Measurements from ENCODE around the gene THBS1. TPM values are rescaled to one million over a fixed set of nuclear protein-coding genes. Genes with fewer than 3 reads are reported as not detected.
A peak's percentile ranks its signal among the peaks of the same experiment; 100 is the strongest.

The THBS1 gene
- polyA plus RNA-seq, 2 donors = 6.8 to 20.4 TPM

- no peaks in the 10 kb centered on the region for H3K4me1 ChIP-seq (ENCODE audit: control insufficient read depth in 2 of 2, insufficient read depth in 2 of 2, low read length in 1 of 2)
- no peaks in the 10 kb centered on the region for H3K27me3 ChIP-seq (ENCODE audit: control insufficient read depth in 1 of 2, insufficient read depth in 2 of 2, low read length in 2 of 2)
- H3K4me3 ChIP-seq (ENCODE audit: low read depth in 1 of 2, low read length in 2 of 2) = no peak overlapping the region
- H3K9me3 ChIP-seq (ENCODE audit: control insufficient read depth in 2 of 2, insufficient read depth in 1 of 2, low read depth in 1 of 2, low read length in 1 of 2) = no peaks in the 10 kb centered on the region
- 84 to 87% methylated on average over 4 of the region's 4 CpGs for WGBS, 2 donors
- H3K36me3 ChIP-seq (ENCODE audit: control insufficient read depth in 2 of 2, insufficient read depth in 2 of 2, low read length in 1 of 2) = no peaks in the 10 kb centered on the region
- no peak overlapping the region for H3K27ac ChIP-seq (ENCODE audit: low read depth in 2 of 2, low read length in 1 of 2)
Measured at GRCh38 chr15:39564972-39565665, 15.8 kb upstream of the THBS1 start.

- Histone ChIP-seq H3K4me1 (ENCODE audit: control insufficient read depth in 2 of 2, insufficient read depth in 2 of 2, low read length in 1 of 2) (no peaks in the 10 kb centered on the region), H3K27ac (ENCODE audit: low read depth in 2 of 2, low read length in 1 of 2) (no peak overlapping the region), H3K27me3 (ENCODE audit: control insufficient read depth in 1 of 2, insufficient read depth in 2 of 2, low read length in 2 of 2) (no peaks in the 10 kb centered on the region), H3K4me3 (ENCODE audit: low read depth in 1 of 2, low read length in 2 of 2) (no peak overlapping the region), H3K36me3 (ENCODE audit: control insufficient read depth in 2 of 2, insufficient read depth in 2 of 2, low read length in 1 of 2) (no peaks in the 10 kb centered on the region), H3K9me3 (ENCODE audit: control insufficient read depth in 2 of 2, insufficient read depth in 1 of 2, low read depth in 1 of 2, low read length in 1 of 2) (no peaks in the 10 kb centered on the region)
- 77 to 91% methylated on average over 2 of the region's 2 CpGs for WGBS, 2 donors
Measured at GRCh38 chr15:39565851-39566250, 15.0 kb upstream of the THBS1 start.

GRCh38 chr15:39573287-39573686 is 7.6 kb upstream of the THBS1 start:
- H3K27ac ChIP-seq (ENCODE audit: low read depth in 2 of 2, low read length in 1 of 2) = no peak overlapping the region
- no peaks in the 10 kb centered on the region for H3K9me3 ChIP-seq (ENCODE audit: control insufficient read depth in 2 of 2, insufficient read depth in 1 of 2, low read depth in 1 of 2, low read length in 1 of 2)
- H3K4me3 ChIP-seq (ENCODE audit: low read depth in 1 of 2, low read length in 2 of 2) = no peak overlapping the region
- H3K27me3 ChIP-seq (ENCODE audit: control insufficient read depth in 1 of 2, insufficient read depth in 2 of 2, low read length in 2 of 2) = no peaks in the 10 kb centered on the region
- H3K4me1 ChIP-seq (ENCODE audit: control insufficient read depth in 2 of 2, insufficient read depth in 2 of 2, low read length in 1 of 2) = no peaks in the 10 kb centered on the region
- no peaks in the 10 kb centered on the region for H3K36me3 ChIP-seq (ENCODE audit: control insufficient read depth in 2 of 2, insufficient read depth in 2 of 2, low read length in 1 of 2)
- WGBS, 2 donors = 80 to 89% methylated on average over 2 of the region's 2 CpGs

- H3K36me3 ChIP-seq (ENCODE audit: control insufficient read depth in 2 of 2, insufficient read depth in 2 of 2, low read length in 1 of 2) = no peaks in the 10 kb centered on the region
- H3K4me3 ChIP-seq (ENCODE audit: low read depth in 1 of 2, low read length in 2 of 2) = no peak overlapping the region
- no peaks in the 10 kb centered on the region for H3K4me1 ChIP-seq (ENCODE audit: control insufficient read depth in 2 of 2, insufficient read depth in 2 of 2, low read length in 1 of 2)
- H3K27me3 ChIP-seq (ENCODE audit: control insufficient read depth in 1 of 2, insufficient read depth in 2 of 2, low read length in 2 of 2) = no peaks in the 10 kb centered on the region
- no peaks in the 10 kb centered on the region for H3K9me3 ChIP-seq (ENCODE audit: control insufficient read depth in 2 of 2, insufficient read depth in 1 of 2, low read depth in 1 of 2, low read length in 1 of 2)
- H3K27ac ChIP-seq (ENCODE audit: low read depth in 2 of 2, low read length in 1 of 2) = no peak overlapping the region
- WGBS, 2 donors = 61 to 66% methylated on average over 4 of the region's 4 CpGs
Measured at GRCh38 chr15:39573844-39574243, 7.0 kb upstream of the THBS1 start.

GRCh38 chr15:39574427-39574826 is 6.5 kb upstream of the THBS1 start:
- Histone ChIP-seq H3K9me3 (ENCODE audit: control insufficient read depth in 2 of 2, insufficient read depth in 1 of 2, low read depth in 1 of 2, low read length in 1 of 2) (no peaks in the 10 kb centered on the region), H3K36me3 (ENCODE audit: control insufficient read depth in 2 of 2, insufficient read depth in 2 of 2, low read length in 1 of 2) (no peaks in the 10 kb centered on the region), H3K27me3 (ENCODE audit: control insufficient read depth in 1 of 2, insufficient read depth in 2 of 2, low read length in 2 of 2) (no peaks in the 10 kb centered on the region), H3K4me3 (ENCODE audit: low read depth in 1 of 2, low read length in 2 of 2) (no peak overlapping the region), H3K27ac (ENCODE audit: low read depth in 2 of 2, low read length in 1 of 2) (no peak overlapping the region), H3K4me1 (ENCODE audit: control insufficient read depth in 2 of 2, insufficient read depth in 2 of 2, low read length in 1 of 2) (no peaks in the 10 kb centered on the region)
- 87 to 89% methylated on average over 1 of the region's 1 CpG for WGBS, 2 donors

GRCh38 chr15:39575180-39575579 is 5.7 kb upstream of the THBS1 start:
- no peaks in the 10 kb centered on the region for H3K4me1 ChIP-seq (ENCODE audit: control insufficient read depth in 2 of 2, insufficient read depth in 2 of 2, low read length in 1 of 2)
- no peaks in the 10 kb centered on the region for H3K27me3 ChIP-seq (ENCODE audit: control insufficient read depth in 1 of 2, insufficient read depth in 2 of 2, low read length in 2 of 2)
- H3K27ac ChIP-seq (ENCODE audit: low read depth in 2 of 2, low read length in 1 of 2) = no peak overlapping the region
- no peaks in the 10 kb centered on the region for H3K36me3 ChIP-seq (ENCODE audit: control insufficient read depth in 2 of 2, insufficient read depth in 2 of 2, low read length in 1 of 2)
- 80 to 88% methylated on average over 6 of the region's 6 CpGs for WGBS, 2 donors
- no peaks in the 10 kb centered on the region for H3K9me3 ChIP-seq (ENCODE audit: control insufficient read depth in 2 of 2, insufficient read depth in 1 of 2, low read depth in 1 of 2, low read length in 1 of 2)
- no peak overlapping the region for H3K4me3 ChIP-seq (ENCODE audit: low read depth in 1 of 2, low read length in 2 of 2)

- H3K36me3 ChIP-seq (ENCODE audit: control insufficient read depth in 2 of 2, insufficient read depth in 2 of 2, low read length in 1 of 2) = peaks cover 0 to 8% of the 10 kb centered on the region in 2 donors
- no peaks in the 10 kb centered on the region for H3K9me3 ChIP-seq (ENCODE audit: control insufficient read depth in 2 of 2, insufficient read depth in 1 of 2, low read depth in 1 of 2, low read length in 1 of 2)
- no peaks in the 10 kb centered on the region for H3K4me1 ChIP-seq (ENCODE audit: control insufficient read depth in 2 of 2, insufficient read depth in 2 of 2, low read length in 1 of 2)
- peak overlapping the region in 1 of 2 donors; percentile 35 for H3K27ac ChIP-seq (ENCODE audit: low read depth in 2 of 2, low read length in 1 of 2)
- 48 to 56% methylated on average over 5 of the region's 5 CpGs for WGBS, 2 donors
- H3K4me3 ChIP-seq (ENCODE audit: low read depth in 1 of 2, low read length in 2 of 2) = peak overlapping the region in 1 of 2 donors; percentile 63
- H3K27me3 ChIP-seq (ENCODE audit: control insufficient read depth in 1 of 2, insufficient read depth in 2 of 2, low read length in 2 of 2) = no peaks in the 10 kb centered on the region
Measured at GRCh38 chr15:39578851-39579486, 1.9 kb upstream of the THBS1 start.

- peak overlapping the region; percentile 47 to 63 for H3K4me3 ChIP-seq (ENCODE audit: low read depth in 1 of 2, low read length in 2 of 2)
- H3K9me3 ChIP-seq (ENCODE audit: control insufficient read depth in 2 of 2, insufficient read depth in 1 of 2, low read depth in 1 of 2, low read length in 1 of 2) = no peaks in the 10 kb centered on the region
- WGBS, 2 donors = 10 to 12% methylated on average over 18 of the region's 18 CpGs
Measured at GRCh38 chr15:39579487-39580116, 1.3 kb upstream of the THBS1 start.

GRCh38 chr15:39580117-39580484 is 778 bp upstream of the THBS1 start:
- Histone ChIP-seq H3K36me3 (ENCODE audit: control insufficient read depth in 2 of 2, insufficient read depth in 2 of 2, low read length in 1 of 2) (peaks cover 0 to 10% of the 10 kb centered on the region in 2 donors), H3K27ac (ENCODE audit: low read depth in 2 of 2, low read length in 1 of 2) (peak overlapping the region; percentile 91 to 92), H3K27me3 (ENCODE audit: control insufficient read depth in 1 of 2, insufficient read depth in 2 of 2, low read length in 2 of 2) (no peaks in the 10 kb centered on the region), H3K9me3 (ENCODE audit: control insufficient read depth in 2 of 2, insufficient read depth in 1 of 2, low read depth in 1 of 2, low read length in 1 of 2) (no peaks in the 10 kb centered on the region), H3K4me1 (ENCODE audit: control insufficient read depth in 2 of 2, insufficient read depth in 2 of 2, low read length in 1 of 2) (no peaks in the 10 kb centered on the region), H3K4me3 (ENCODE audit: low read depth in 1 of 2, low read length in 2 of 2) (peak overlapping the region; percentile 57 to 63)
- 0 to 1% methylated on average over 29 of the region's 29 CpGs for WGBS, 2 donors

More at GRCh38 chr15:39579487-39580116, 1.3 kb upstream of the THBS1 start:
- peak overlapping the region; percentile 63 to 86 for H3K27ac ChIP-seq (ENCODE audit: low read depth in 2 of 2, low read length in 1 of 2)
- H3K36me3 ChIP-seq (ENCODE audit: control insufficient read depth in 2 of 2, insufficient read depth in 2 of 2, low read length in 1 of 2) = peaks cover 0 to 10% of the 10 kb centered on the region in 2 donors
- no peaks in the 10 kb centered on the region for H3K4me1 ChIP-seq (ENCODE audit: control insufficient read depth in 2 of 2, insufficient read depth in 2 of 2, low read length in 1 of 2)
- H3K27me3 ChIP-seq (ENCODE audit: control insufficient read depth in 1 of 2, insufficient read depth in 2 of 2, low read length in 2 of 2) = no peaks in the 10 kb centered on the region

All from esophagus (tissue), 2 donors.